GM12874 (cell line): ENCODE measurements around the gene AK3.

Experiments used
- TF ChIP-seq, protein P1 (sequence below): IDR thresholded peaks from 2 replicates; pipeline ENCODE4 v1.5.1; 2011; ENCODE audit warnings: low read depth, mild to moderate bottlenecking, control low read depth, low read length, moderate library complexity; ENCODE audit not compliant: insufficient read depth

AK3 gene

DNA sequence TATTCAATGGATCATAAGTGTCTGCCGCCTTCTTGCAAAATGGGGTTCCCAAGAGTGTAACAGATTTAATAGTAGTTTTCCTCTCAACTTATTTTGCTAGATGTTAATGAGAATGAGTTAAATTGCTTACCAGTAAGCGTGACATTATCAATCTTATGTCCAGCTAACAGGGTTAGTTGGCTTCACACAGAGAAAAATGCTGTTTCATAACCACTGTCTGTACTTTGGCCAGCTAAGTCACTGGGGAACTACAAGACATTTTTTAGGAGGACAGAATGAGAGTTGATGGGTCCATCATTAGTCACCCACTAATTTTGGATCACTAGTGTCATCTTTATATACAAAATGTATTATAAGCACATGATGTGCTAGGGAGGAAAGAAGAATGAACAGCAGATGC, 60.3 kb downstream of the AK3 start:
- TF ChIP-seq, protein P1, sequence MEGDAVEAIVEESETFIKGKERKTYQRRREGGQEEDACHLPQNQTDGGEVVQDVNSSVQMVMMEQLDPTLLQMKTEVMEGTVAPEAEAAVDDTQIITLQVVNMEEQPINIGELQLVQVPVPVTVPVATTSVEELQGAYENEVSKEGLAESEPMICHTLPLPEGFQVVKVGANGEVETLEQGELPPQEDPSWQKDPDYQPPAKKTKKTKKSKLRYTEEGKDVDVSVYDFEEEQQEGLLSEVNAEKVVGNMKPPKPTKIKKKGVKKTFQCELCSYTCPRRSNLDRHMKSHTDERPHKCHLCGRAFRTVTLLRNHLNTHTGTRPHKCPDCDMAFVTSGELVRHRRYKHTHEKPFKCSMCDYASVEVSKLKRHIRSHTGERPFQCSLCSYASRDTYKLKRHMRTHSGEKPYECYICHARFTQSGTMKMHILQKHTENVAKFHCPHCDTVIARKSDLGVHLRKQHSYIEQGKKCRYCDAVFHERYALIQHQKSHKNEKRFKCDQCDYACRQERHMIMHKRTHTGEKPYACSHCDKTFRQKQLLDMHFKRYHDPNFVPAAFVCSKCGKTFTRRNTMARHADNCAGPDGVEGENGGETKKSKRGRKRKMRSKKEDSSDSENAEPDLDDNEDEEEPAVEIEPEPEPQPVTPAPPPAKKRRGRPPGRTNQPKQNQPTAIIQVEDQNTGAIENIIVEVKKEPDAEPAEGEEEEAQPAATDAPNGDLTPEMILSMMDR = no peak

DNA sequence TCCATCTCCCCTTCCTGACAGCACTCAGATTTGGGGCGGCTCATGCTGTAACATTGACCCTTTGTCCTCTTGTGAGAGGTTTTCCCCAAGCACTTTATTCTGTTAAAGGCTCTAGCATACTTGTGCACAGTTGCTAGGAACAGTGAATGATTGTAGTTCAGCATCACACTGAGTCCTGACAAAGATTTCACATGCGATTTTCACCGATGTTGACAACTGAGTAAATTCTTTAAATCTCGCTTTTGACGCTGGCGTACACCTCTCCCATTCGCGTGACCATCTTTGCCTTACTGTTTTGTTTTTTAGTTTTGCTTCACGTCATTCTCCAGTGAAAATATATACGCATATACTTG, 60.9 kb downstream of the AK3 start:
- TF ChIP-seq, protein P1 = no peak

DNA sequence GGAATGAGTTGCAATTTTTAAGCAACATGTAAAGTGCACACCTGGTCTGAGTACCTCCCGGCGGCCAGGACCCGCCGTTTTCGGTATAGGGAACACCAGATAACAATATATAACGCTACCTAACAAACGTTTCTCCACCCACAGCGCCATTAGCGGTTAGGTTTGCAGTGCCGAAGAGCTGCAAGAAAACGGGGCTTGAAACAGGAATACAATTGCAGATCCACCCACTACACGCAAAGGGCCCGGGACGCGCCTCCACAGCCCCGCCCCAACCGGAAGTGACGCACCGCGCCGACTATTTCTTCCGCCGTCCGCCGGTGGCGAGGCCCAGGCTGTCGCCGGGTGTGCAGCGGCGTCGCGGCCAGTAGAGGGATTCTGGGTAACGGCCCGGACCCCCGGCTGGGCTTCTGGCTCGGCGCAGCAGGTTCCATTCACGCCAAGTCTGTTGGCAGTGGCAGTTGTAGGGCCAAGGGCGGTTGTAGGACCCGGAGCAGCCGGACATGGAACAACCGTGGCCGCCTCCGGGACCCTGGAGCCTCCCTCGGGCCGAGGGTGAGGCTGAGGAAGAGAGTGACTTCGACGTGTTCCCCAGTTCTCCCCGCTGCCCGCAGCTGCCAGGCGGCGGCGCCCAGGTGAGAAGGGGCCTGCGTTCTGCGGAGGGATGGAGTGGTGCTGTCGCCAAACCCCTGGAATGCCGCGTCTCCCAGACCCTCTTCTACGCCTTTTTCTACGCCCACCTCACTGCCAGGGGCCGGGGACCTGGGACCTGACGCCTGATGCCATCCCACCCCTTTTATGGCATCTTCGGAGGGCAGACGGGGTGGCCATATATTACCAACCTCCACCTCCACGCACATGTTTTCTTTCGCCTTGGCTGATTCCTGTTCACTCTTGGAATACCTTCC, 61.5 kb downstream of the AK3 start, which contains the start of gene CDC37L1:
Gene CDC37L1, plus strand, starts transcription at position 302 of the 905 bp plus-strand sequence. Its CDS starts 199 bp downstream, at position 501.
- TF ChIP-seq, protein P1 = peak; percentile 61

DNA sequence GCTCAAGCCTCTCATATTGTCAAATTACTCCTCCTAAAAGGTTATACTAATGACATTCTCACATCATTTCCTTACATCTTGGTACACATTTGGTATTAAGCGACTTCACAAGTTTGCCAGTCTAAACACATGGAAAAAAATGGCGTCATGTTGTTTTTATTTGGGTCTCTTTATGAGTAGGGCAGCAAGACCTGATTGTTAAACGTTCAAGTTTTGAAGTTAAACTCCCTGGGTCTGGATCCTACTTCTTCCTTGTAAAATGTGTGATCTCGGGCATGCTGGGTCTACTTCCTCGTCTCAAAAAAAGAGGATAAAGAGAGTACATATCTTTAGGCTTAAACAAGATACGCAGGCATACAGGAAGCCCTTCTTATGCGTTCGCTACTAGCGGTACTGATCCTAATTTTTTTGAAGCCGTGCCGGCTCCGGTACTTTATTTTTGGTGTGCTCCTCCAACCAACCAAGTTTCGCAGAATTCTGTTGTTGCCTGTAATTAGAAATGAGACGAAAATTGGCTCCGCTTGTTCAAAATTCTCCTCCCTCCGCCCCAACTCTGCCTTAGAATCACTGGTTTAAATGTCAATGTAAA, 62.2 kb downstream of the AK3 start:
- TF ChIP-seq, protein P1 = no peak

DNA sequence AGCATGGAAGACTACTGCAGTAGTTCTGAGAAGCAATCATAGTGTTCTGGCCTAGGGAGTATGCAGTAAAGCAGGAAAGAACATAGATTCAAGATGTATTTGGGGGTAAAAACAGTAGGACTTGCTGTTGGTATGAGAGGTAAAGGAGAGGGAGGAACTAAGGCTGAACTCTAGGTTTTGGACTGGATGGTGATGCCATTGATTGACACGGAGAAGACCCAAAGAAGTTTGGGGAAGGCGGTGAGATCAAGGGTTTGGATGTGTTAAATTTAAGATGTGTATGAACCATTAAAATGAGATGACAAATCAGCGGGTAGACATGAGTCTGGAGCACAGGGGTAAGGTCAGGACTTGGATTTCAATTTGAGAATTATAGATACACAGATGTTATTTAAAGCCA, 63.6 kb downstream of the AK3 start:
- TF ChIP-seq, protein P1 = no peak

DNA sequence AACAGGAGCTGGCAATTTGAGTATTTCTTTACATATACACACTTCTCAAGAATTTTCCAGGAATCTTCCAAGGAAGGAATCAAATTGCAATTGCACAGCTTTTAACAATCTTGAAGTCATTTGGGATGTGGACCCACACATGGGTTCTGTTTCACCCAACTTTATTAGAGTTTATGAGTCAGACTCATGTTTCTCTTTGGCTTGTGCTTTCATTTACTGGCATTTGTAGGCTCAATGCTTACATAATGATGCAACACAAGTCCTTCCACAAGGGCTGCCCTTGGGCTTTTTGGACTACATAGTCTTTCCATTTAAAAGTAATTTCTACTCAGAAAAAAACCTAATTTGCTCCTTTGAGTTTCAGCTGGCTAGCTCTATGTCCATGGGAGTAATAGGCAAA, 66.2 kb downstream of the AK3 start:
- TF ChIP-seq, protein P1 = no peak

DNA sequence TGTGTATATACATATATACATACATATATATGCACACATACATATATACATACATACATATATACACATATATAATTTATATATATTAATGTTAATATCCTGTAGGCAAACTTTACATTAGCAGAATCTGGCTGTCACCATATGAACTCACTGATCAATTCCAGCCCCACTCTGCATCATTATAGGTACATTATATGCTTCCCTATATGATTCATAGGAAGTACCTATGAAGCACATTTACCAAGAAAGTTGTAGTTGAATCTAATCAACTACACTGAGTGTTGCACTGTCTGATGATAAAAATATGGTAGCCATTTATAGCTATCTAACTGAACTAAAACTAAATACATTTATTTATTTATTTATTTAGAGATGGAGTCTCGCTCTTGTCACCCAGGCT, 69.3 kb downstream of the AK3 start:
- TF ChIP-seq, protein P1 = no peak
